ENCODE results near the gene CCDC7. TPM values are rescaled to one million over a fixed set of nuclear protein-coding genes. Genes with fewer than 3 reads are reported as not detected.
"Not testable (repeated sequence)": the region's sequence is repeated elsewhere in the genome, so short reads cannot be mapped to it uniquely, and the experiment has no call there.

Gene CCDC7
- polyA plus RNA-seq, 4 donors: 4.4 to 7.3 (median 6.2) TPM

- DNase-seq (ENCODE audit: low read depth in 4 of 4, low spot score in 3 of 4): no peak
Observed at GRCh38 chr10:32540691-32541470, 94.9 kb downstream of the CCDC7 start.

GRCh38 chr10:32548208-32548607 is 102.3 kb downstream of the CCDC7 start:
- no peak for DNase-seq (ENCODE audit: low read depth in 4 of 4, low spot score in 3 of 4)

DNA sequence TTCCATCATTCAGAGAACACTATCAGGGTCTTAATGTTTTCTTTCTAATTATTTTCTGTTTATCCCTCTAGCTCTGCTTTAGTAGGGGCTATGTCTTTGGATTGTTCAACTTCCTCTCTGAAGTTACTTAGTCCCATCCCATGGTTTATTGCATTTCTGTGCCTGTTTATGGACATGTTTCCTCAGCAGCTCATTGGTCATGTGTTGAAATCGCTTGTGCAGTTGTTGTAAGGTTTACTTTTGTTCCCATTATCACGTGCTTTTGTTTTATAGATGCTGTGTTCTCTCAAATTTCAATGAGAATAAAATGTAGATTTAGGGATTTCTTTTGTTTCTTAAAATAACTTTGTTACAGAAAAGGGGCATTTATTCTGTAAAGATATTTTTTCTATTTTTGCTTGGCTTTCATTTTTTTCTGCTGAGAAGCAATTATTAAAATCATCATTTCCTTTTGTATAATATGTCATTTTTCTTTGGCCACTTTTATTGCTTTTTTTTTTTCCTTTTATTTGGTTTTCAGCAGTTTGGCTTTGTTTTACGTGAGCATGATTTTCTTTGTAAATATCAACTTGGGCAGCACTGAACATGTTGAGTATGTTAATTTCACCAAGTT is 110.9 kb downstream of the CCDC7 start:
- no peak for DNase-seq (ENCODE audit: low read depth in 4 of 4, low spot score in 3 of 4)

DNA sequence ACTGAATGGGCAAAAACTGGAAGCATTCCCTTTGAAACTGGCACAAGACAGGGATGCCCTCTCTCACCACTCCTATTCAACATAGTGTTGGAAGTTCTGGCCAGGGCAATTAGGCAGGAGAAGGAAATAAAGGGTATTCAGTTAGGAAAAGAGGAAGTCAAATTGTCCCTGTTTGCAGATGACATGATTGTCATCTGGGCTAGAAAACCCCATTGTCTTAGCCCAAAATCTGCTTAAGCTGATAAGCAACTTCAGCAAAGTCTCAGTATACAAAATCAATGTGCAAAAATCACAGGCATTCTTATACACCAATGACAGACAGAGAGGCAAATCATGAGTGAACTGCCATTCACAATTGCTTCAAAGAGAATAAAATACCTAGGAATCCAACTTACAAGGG is 116.8 kb downstream of the CCDC7 start:
- not testable (repeated sequence) for DNase-seq (ENCODE audit: low read depth in 4 of 4, low spot score in 3 of 4)

DNA sequence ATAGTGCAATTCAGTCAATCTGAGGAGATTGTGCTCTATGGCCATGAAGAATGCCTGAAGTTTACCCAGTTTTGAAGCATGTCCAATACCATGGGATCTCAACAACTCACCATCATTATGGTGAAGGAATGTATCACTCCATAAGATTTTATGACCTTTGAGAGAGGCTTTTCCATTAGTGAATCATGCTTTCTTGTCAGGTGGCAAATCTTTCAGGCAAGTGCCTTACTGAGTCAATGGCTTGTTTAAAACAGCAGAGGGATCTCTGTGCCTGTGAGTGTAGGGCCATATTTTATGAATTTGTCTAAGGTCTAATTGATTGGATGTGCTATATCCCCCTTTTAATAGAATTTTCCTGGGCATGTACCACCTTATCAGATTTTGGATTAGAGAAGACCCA is 131.5 kb downstream of the CCDC7 start:
- no peak for DNase-seq (ENCODE audit: low read depth in 4 of 4, low spot score in 3 of 4)

GRCh38 chr10:32582946-32583345 is 137.0 kb downstream of the CCDC7 start:
- DNase-seq (ENCODE audit: low read depth in 4 of 4, low spot score in 3 of 4): no peak

DNA sequence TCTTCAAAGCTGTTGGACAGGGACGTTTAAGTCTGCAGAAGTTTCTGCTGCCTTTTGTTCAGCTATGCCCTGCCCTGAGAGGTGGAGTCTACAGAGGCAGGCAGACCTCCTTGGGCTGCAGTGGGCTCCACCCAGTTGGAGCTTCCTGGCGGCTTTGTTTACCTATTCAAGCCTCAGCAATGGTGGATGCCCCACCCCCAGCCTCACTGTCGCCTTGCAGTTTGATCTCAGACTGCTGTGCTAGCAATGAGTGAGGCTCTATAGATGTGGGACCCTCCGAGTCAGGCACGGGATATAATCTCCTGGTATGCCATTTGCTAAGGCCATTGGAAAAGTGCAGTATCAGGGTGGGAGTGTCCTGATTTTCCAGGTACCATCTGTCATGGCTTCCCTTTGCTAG is 152.1 kb downstream of the CCDC7 start:
- not testable (repeated sequence) for DNase-seq (ENCODE audit: low read depth in 4 of 4, low spot score in 3 of 4)

DNA sequence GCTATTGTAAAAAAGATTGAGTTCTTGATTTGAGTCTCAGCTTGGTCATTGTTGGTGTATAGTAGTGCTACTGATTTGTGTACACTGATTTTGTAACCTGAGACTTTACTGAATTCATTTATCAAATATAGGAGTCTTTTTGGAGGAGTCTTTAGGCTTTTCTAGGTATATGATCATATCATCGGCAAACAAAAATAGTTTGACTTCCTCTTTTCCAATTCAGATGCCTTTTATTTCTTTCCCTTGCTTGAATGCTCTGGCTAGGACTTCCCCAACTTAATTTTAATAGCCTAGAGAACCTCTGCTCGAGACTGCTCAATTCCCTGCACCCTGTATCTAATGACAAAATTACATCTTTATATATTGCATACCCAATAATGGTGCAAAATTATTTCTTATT is 154.4 kb downstream of the CCDC7 start:
- no peak for DNase-seq (ENCODE audit: low read depth in 4 of 4, low spot score in 3 of 4)

DNA sequence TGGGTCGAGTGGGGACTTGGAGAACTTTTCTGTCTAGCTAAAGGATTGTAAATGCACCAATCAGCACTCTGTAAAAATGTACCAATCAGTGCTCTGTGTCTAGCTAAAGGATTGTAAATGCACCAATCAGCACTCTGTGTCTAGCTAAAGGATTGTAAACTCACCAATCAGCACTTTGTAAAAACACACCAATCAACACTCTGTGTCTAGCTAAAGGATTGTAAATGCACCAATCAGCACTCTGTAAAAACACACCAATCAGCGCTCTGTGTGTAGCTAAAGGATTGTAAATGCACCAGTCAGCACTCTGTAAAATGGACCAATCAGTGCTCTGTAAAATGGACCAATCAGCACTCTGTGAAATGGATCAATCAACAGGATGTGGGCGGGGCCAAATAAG is 155.6 kb downstream of the CCDC7 start:
- DNase-seq (ENCODE audit: low read depth in 4 of 4, low spot score in 3 of 4): not testable (repeated sequence)

DNA sequence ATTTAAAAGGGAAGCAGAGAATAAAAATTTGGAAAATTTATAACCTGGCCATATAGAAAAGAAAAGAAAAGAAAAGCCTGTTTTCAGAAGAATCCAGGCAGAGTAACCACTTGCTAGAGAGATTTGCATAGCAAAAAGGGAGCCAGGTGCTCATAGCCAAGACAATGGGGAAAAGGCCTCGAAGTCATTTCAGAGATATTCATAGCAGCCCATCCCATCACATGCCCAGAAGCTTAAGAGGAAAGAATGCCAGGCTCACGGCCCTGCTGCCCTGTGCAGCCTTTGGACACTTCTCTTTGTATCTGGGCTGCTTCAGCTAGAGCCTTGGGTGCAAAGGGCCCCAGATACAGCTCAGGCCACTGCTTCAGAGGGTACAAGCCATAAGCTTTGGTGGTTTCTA is 159.8 kb downstream of the CCDC7 start:
- no peak for DNase-seq (ENCODE audit: low read depth in 4 of 4, low spot score in 3 of 4)

DNA sequence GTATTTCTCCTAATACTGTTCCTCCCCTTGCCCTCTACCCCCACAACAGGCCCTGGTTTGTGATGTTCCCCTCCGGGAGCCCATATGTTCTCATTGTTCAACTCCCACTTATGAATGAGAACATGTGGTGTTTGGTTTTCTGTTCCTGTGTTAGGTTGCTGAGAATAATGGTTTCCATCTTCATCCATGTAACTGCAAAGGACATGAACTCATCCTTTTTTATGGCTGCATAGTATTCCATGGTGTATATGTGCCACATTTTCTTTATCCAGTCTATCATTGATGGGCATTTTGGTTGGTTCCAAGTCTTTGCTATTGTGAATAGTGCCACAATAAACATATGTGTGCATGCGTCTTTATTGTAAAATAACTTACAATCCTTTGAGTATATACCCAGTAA is 164.6 kb downstream of the CCDC7 start:
- not testable (repeated sequence) for DNase-seq (ENCODE audit: low read depth in 4 of 4, low spot score in 3 of 4)

- DNase-seq (ENCODE audit: low read depth in 4 of 4, low spot score in 3 of 4): no peak
Observed at GRCh38 chr10:32616438-32616837, 170.5 kb downstream of the CCDC7 start.

DNA sequence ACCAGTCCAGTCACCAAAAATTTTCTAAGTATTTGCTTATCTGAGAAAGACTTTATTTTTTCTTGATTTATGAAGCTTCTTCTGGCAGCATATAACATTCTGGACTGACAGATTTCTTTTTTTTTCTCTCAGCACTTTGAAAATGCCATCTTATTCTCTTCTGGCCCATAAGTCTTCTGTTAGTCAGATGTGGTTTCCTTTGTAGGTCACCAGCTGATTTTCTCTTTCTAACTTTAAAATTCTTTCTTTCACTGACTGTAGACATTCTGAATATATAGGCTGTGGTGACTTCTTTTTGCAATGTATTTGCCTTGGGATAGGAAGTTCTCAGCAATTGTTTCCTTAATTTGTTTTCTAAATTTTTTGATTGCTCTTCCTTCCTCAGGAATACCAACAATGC is 172.5 kb downstream of the CCDC7 start:
- DNase-seq (ENCODE audit: low read depth in 4 of 4, low spot score in 3 of 4): no peak

DNA sequence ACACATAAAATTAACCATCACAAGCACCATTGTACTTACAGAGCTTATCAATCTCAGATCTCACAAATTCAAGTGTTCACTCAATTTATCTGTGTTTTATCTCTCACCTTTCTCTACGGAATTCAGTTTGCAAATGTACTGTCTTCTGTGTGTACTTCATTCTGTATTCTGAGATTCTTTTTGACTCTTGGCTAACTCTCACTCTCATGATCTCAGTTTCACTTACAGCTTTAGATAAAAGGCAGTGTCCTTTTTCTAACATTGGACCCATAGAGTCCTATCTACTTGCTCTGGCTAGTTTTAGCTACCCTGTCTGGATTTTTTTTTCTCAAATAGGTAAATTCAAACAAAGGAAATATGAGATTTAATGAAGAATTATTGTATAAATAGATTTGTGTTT is 176.0 kb downstream of the CCDC7 start:
- no peak for DNase-seq (ENCODE audit: low read depth in 4 of 4, low spot score in 3 of 4)

DNA sequence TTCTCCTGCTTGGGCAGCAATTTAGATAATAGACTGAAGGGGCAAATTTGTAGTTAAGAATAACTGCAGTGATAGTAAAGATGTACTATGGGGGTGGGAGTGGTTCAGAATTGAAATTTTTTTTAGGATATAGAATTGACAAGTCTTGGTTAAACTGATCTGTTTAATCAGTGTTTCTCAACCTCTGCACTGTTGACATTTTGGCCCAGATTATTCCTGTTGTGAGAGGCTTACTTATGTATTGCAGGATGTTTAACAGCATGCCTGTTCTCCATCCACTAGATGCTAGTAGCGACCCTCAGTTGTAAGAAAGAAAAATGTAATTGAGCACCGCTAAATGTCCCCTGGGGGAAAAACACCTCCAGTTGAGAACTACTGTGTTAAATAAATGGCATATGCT is 176.5 kb downstream of the CCDC7 start:
- DNase-seq (ENCODE audit: low read depth in 4 of 4, low spot score in 3 of 4): no peak

GRCh38 chr10:32627183-32627582 is 181.2 kb downstream of the CCDC7 start:
- no peak for DNase-seq (ENCODE audit: low read depth in 4 of 4, low spot score in 3 of 4)

GRCh38 chr10:32629910-32630309 is 184.0 kb downstream of the CCDC7 start:
- DNase-seq (ENCODE audit: low read depth in 4 of 4, low spot score in 3 of 4): no peak

- no peak for DNase-seq (ENCODE audit: low read depth in 4 of 4, low spot score in 3 of 4)
Observed at GRCh38 chr10:32646535-32646934, 200.6 kb downstream of the CCDC7 start.

GRCh38 chr10:32650246-32650655 is 204.3 kb downstream of the CCDC7 start:
- no peak for DNase-seq (ENCODE audit: low read depth in 4 of 4, low spot score in 3 of 4)

DNA sequence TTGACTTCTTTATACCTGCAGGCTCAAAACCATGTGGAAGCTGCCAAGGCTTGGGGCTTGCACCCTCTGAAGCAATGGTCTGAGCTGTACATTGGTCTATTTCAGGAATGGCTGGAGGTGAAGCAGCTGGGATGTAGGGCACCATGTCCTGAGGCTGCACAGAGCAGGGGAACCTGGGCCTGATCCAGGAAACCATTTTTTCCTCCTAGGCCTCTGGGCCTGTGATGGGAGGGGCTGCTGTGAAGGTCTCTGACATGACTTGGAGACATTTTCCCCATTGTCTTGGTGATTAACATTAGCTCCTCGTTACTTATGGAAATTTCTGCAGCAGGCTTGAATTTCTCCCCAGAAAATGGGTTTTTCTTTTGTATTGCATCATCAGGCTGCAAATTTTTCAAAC is 211.5 kb downstream of the CCDC7 start:
- DNase-seq (ENCODE audit: low read depth in 4 of 4, low spot score in 3 of 4): not testable (repeated sequence)

DNA sequence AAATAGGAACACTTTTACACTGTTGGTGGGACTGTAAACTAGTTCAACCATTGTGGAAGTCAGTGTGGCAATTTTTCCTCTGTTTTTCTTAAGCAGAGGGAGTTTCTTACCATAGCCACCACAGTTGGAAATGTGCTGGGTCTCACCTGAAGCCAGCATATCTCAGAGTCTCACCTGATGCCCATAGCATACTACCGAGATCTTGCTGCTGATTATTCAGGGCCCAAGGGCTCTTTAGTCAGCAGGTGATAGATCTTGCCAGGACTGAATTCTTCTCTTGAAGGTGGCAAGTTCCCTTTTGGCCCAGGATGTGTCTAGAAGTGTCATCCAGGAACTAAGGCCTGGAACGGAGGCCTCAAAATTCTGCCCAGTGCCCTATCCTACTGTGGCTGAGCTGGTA is 215.4 kb downstream of the CCDC7 start:
- DNase-seq (ENCODE audit: low read depth in 4 of 4, low spot score in 3 of 4): no peak

GRCh38 chr10:32680803-32681557 is 235.0 kb downstream of the CCDC7 start:
- no peak for DNase-seq (ENCODE audit: low read depth in 4 of 4, low spot score in 3 of 4)
